Measurements from ENCODE around the gene ITPR1.

DNA sequence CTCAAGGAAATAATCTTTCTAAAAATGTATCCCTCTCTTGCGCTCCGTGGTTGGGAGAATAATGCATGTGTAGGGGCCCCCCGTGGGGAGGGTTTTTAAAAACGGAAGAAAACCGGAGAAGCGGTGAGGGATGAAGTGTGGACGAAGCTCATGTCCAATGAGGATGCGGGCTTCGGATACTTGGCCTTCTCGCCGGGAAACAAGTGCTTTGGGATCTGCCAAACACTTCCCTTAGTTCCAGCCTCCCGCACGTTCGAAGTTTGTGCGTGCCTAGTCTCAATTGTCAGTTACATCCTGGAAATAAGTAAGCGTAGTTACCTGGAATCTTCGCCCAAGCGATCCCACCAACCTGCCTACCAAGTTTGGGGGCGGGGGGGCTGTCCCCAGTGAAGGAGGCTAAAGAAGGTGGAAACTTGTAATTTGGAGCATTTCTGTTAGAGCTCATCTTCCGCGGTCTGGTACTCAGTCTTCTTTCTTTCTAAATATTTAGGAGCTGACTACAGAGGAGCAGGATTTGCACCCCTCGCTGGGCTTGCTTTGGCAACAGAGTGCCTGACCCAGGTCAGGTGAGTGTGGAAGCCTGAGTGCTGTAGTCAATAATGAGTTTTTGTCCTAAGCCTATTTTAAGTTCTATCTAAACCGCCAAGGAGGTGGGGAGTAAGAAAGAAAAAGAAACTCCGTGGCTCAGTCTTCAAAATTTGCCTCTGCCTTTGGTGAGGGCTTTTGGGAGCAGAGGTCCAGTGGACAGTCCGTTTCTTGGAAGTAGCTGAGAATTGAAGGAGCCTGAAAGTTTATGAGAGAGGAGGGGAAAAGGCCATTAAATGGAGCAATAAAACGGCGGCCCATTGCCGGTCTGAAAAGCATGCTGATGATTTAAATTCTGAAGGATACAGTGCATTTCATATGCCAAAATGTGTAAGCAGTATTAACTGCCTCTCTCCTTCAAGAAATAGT, 1.1 kb downstream of the ITPR1 start:
- TF ChIP-seq, protein P1, sequence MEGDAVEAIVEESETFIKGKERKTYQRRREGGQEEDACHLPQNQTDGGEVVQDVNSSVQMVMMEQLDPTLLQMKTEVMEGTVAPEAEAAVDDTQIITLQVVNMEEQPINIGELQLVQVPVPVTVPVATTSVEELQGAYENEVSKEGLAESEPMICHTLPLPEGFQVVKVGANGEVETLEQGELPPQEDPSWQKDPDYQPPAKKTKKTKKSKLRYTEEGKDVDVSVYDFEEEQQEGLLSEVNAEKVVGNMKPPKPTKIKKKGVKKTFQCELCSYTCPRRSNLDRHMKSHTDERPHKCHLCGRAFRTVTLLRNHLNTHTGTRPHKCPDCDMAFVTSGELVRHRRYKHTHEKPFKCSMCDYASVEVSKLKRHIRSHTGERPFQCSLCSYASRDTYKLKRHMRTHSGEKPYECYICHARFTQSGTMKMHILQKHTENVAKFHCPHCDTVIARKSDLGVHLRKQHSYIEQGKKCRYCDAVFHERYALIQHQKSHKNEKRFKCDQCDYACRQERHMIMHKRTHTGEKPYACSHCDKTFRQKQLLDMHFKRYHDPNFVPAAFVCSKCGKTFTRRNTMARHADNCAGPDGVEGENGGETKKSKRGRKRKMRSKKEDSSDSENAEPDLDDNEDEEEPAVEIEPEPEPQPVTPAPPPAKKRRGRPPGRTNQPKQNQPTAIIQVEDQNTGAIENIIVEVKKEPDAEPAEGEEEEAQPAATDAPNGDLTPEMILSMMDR (conservative IDR thresholded peaks at IDR 0.05 in 1 of 2, IDR thresholded peaks at IDR 0.05 in 1 of 2; ENCODE audit: extremely low read depth in 1 of 2, insufficient read depth in 1 of 2, low read depth in 1 of 2, low read length in 2 of 2), result no peak
- TF ChIP-seq EZH2 (IDR thresholded peaks at IDR 0.05; ENCODE audit: borderline replicate concordance, low read length), result no peak
